B cell (primary cell): Measurements from ENCODE around the gene TMOD2. TPM values are rescaled to one million over a fixed set of nuclear protein-coding genes. Genes with fewer than 3 reads are reported as not detected.

Experiments used
- polyA plus RNA-seq: library from polyadenylated mRNA; depleted of rRNA; stranded (reverse); fragments of >200 nt; gene quantifications from 2 replicates; pipeline ENCODE4 v1.2.3, GENCODE V29; 2012
- small RNA-seq: library from RNA; depleted of rRNA; stranded (forward); fragments of <200 nt; gene quantifications from one replicate; pipeline ENCODE3, GENCODE V24; 2012; ENCODE audit warnings: low replicate concordance, low read depth; ENCODE audit not compliant: insufficient read length
- total RNA-seq, 2 donors: library from RNA; stranded (reverse); fragments of 120-200 nt in 1 of 2; gene quantifications; 1 replicate in 1 of 2; 2 replicates in 1 of 2; pipeline versions ENCODE4 v1.2.3 to v1.2.4, GENCODE V29; 2013 to 2022

Gene TMOD2
- total and polyA plus RNA-seq, 2 donors (not counting 1 experiment from before 2014, with no cell fraction given), result 5.7 to 25.9 TPM

Small RNA genes within 50 kb of the gene (small RNA-seq; reads per million reads assigned to genes)
- gene AC090971.5, result not detected
- not detected for gene RF00017

Other genes with a start within 250 kb of the TMOD2 start
- 5.6 and 6.2 TPM in 2 replicates for gene DMXL2, start 128.8 kb upstream of the TMOD2 start, total RNA-seq
- 1.4 and 1.9 TPM in 2 replicates for gene DMXL2, start 128.8 kb upstream of the TMOD2 start, polyA plus RNA-seq
- not detected in 2 replicates for gene SCG3, start 70.1 kb upstream of the TMOD2 start, total RNA-seq
- gene SCG3, start 70.1 kb upstream of the TMOD2 start, polyA plus RNA-seq, result not detected in 2 replicates
- gene LYSMD2, start 13.9 kb upstream of the TMOD2 start, total RNA-seq, result 48.2 and 49.4 TPM in 2 replicates
- gene LYSMD2, start 13.9 kb upstream of the TMOD2 start, polyA plus RNA-seq, result 25.1 and 31.0 TPM in 2 replicates
- gene TMOD3, start 78.1 kb downstream of the TMOD2 start, total RNA-seq, result 48.7 and 52.1 TPM in 2 replicates
- 7.2 and 12.8 TPM in 2 replicates for gene TMOD3, start 78.1 kb downstream of the TMOD2 start, polyA plus RNA-seq
- 17.9 and 19.1 TPM in 2 replicates for gene LEO1, start 220.2 kb downstream of the TMOD2 start, total RNA-seq
- gene LEO1, start 220.2 kb downstream of the TMOD2 start, polyA plus RNA-seq, result 1.9 and 2.8 TPM in 2 replicates